GM12878 (cell line): Measurements from ENCODE around the gene MOXD1. TPM values are rescaled to one million over a fixed set of nuclear protein-coding genes. Genes with fewer than 3 reads are reported as not detected.

ENCODE experiments used
- BACH1 ChIP-seq: fragments of 450-650 bp; IDR thresholded peaks from 2 replicates; pipeline ENCODE4 v1.6.1; 2017; ENCODE audit warnings: mild to moderate bottlenecking, borderline replicate concordance
- BMI1 ChIP-seq: fragments of 450-650 bp; IDR thresholded peaks from 2 replicates; pipeline ENCODE4 v1.6.1; 2016; ENCODE audit warnings: mild to moderate bottlenecking, moderate library complexity, borderline replicate concordance
- DPF2 ChIP-seq: fragments of 450-650 bp; IDR thresholded peaks from 2 replicates; pipeline ENCODE4 v1.6.1; 2017; ENCODE audit warnings: mild to moderate bottlenecking
- EGR1 ChIP-seq, 2 experiments: IDR thresholded peaks; 1 replicate in 1 of 2; 2 replicates in 1 of 2; pipeline ENCODE4 v1.6.1; 2011 to 2012; ENCODE audit warnings: low read depth in 2 of 2, low read length in 2 of 2, borderline replicate concordance in 1 of 2, mild to moderate bottlenecking in 1 of 2, moderate library complexity in 1 of 2
- ESRRA ChIP-seq: IDR thresholded peaks from 2 replicates; pipeline ENCODE4 v1.6.1; 2012; ENCODE audit warnings: mild to moderate bottlenecking, low read length, improper control_type of control experiment
- EZH2 ChIP-seq: IDR thresholded peaks from 2 replicates; pipeline ENCODE4 v1.6.1; 2012; ENCODE audit warnings: low read depth, mild to moderate bottlenecking, control low read depth, inconsistent platforms, low read length, borderline replicate concordance; ENCODE audit not compliant: control insufficient read depth
- GATAD2B ChIP-seq: fragments of 450-650 bp; conservative IDR thresholded peaks from 2 replicates; pipeline ENCODE4 v1.6.1; 2017; ENCODE audit warnings: low read depth, mild to moderate bottlenecking, moderate library complexity
- IKZF1 ChIP-seq: fragments of 450-650 bp; conservative IDR thresholded peaks from 2 replicates; pipeline ENCODE4 v1.6.1; 2017; ENCODE audit warnings: antibody characterized with exemption, mild to moderate bottlenecking
- IKZF2 ChIP-seq, 2 experiments: fragments of 450-650 bp; IDR thresholded peaks; 2 replicates each; pipeline ENCODE4 v1.6.1; 2017; ENCODE audit warnings: mild to moderate bottlenecking in 2 of 2, moderate library complexity in 2 of 2
- IRF4 ChIP-seq: IDR thresholded peaks from 2 replicates; pipeline ENCODE4 v1.6.1; 2011; ENCODE audit warnings: low read depth, low read length
- KDM1A ChIP-seq: fragments of 200-600 bp; sonication (generic); IDR thresholded peaks from 2 replicates; pipeline ENCODE4 v1.6.1; 2016; ENCODE audit warnings: borderline replicate concordance
- NBN ChIP-seq: fragments of 450-650 bp; IDR thresholded peaks from 2 replicates; pipeline ENCODE4 v1.6.1; 2016
- RAD21 ChIP-seq: IDR thresholded peaks from 2 replicates; pipeline ENCODE4 v1.6.1; 2011; ENCODE audit warnings: mild to moderate bottlenecking, low read depth, low read length, moderate library complexity; ENCODE audit not compliant: insufficient read depth
- REST ChIP-seq: IDR thresholded peaks from 2 replicates; pipeline ENCODE4 v1.6.1; 2012; ENCODE audit warnings: mild to moderate bottlenecking, low read depth, low read length
- RUNX3 ChIP-seq: IDR thresholded peaks from 2 replicates; pipeline ENCODE4 v1.6.1; 2012; ENCODE audit warnings: low read length, inconsistent platforms
- SIN3A ChIP-seq: IDR thresholded peaks from 2 replicates; pipeline ENCODE4 v1.6.1; 2012; ENCODE audit warnings: low read depth, low read length, improper control_type of control experiment
- SUZ12 ChIP-seq: fragments of 200-600 bp; sonication (generic); IDR thresholded peaks from one replicate; pipeline ENCODE4 v1.6.1; 2018; ENCODE audit warnings: antibody characterized with exemption, mild to moderate bottlenecking; ENCODE audit not compliant: unreplicated experiment
- TAF1 ChIP-seq: IDR thresholded peaks from 2 replicates; pipeline ENCODE4 v1.6.1; 2011; ENCODE audit warnings: mild to moderate bottlenecking, low read depth, low read length, borderline replicate concordance
- WRNIP1 ChIP-seq: IDR thresholded peaks from 2 replicates; pipeline ENCODE4 v1.6.1; 2011; ENCODE audit warnings: low read depth, low read length, improper control_type of control experiment, borderline replicate concordance
- YY1 ChIP-seq: IDR thresholded peaks from 2 replicates; pipeline ENCODE4 v1.6.1; 2011; ENCODE audit warnings: low read depth, mild to moderate bottlenecking, low read length
- ZBED1 ChIP-seq: IDR thresholded peaks from 2 replicates; pipeline ENCODE4 v1.6.1; 2016; ENCODE audit warnings: borderline replicate concordance
- polyA plus RNA-seq, 11 experiments: library from polyadenylated mRNA; depleted of rRNA in 4 of 11; unstranded in 6 of 11; stranded (reverse) in 5 of 11; fragments of >200 nt; fragmentation: Nextera tagmentation in 4 of 11; fragmentation: Illumina TruSeq in 1 of 11; extraction: Ambion mirVana in 4 of 11; extraction: Trizol in 1 of 11; gene quantifications; 1 replicate in 1 of 11; 2 replicates in 10 of 11; pipeline versions ENCODE4 v1.2.1 to v1.2.3, GENCODE V29; 2011 to 2016; ENCODE audit warnings: inconsistent platforms in 2 of 11, missing spikeins in 2 of 11, low read depth in 1 of 11
- total RNA-seq, 4 experiments: library from RNA; depleted of rRNA in 3 of 4; stranded (reverse); fragments of >200 nt in 3 of 4; fragmentation: Illumina TruSeq in 1 of 4; extraction: Trizol in 1 of 4; gene quantifications; 2 replicates each; pipeline versions ENCODE4 v1.2.1 to v1.2.3, GENCODE V29; 2013 to 2021
- TF ChIP-seq, protein P1 (sequence below): fragments of 450-650 bp; IDR thresholded peaks from 2 replicates; pipeline ENCODE4 v1.6.1; 2016; ENCODE audit warnings: mild to moderate bottlenecking
- TF ChIP-seq, protein P2 (sequence below): fragments of 450-650 bp; IDR thresholded peaks from 2 replicates; pipeline ENCODE4 v1.6.1; 2017; ENCODE audit warnings: low read depth, mild to moderate bottlenecking, moderate library complexity

Gene MOXD1
- total and polyA plus RNA-seq, 10 of the 15 experiments (the other 5 are each of a cell fraction or from before 2014, with no cell fraction given): 0.03 to 2.1 (median 0.64) TPM

GRCh38 chr6:132279592-132280139, 121.6 kb downstream of the MOXD1 start (continued):
- no peak for TF ChIP-seq ZBED1
- TF ChIP-seq WRNIP1: no peak
- TF ChIP-seq KDM1A: no peak
- no peak for TF ChIP-seq DPF2
- no peak for TF ChIP-seq REST
- TF ChIP-seq IKZF1: no peak
- no peak for TF ChIP-seq GATAD2B
- TF ChIP-seq BACH1: no peak
- no peak for TF ChIP-seq SIN3A
- TF ChIP-seq NBN: peak; percentile 73; the same call in 1 of the 2 replicates
- TF ChIP-seq, protein P1, sequence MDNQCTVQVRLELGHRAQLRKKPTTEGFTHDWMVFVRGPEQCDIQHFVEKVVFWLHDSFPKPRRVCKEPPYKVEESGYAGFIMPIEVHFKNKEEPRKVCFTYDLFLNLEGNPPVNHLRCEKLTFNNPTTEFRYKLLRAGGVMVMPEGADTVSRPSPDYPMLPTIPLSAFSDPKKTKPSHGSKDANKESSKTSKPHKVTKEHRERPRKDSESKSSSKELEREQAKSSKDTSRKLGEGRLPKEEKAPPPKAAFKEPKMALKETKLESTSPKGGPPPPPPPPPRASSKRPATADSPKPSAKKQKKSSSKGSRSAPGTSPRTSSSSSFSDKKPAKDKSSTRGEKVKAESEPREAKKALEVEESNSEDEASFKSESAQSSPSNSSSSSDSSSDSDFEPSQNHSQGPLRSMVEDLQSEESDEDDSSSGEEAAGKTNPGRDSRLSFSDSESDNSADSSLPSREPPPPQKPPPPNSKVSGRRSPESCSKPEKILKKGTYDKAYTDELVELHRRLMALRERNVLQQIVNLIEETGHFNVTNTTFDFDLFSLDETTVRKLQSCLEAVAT: 0 out of 2 replicates have a peak, but pooled peaks have one; percentile 38
- no peak for TF ChIP-seq YY1
- no peak for TF ChIP-seq SUZ12
- TF ChIP-seq TAF1: no peak
- TF ChIP-seq BMI1: no peak
- no peak for TF ChIP-seq EZH2
- TF ChIP-seq RAD21: peak; percentile 84
- TF ChIP-seq ESRRA: peak; percentile 74; the same call in 1 of the 2 replicates
- TF ChIP-seq EGR1 (IDR thresholded peaks at IDR 0.05; ENCODE audit: borderline replicate concordance in 1 of 2, low read depth in 2 of 2, low read length in 2 of 2): no peak
- peak in 1 of 2 experiments; percentile 21; a peak in 1 of 4 replicates for TF ChIP-seq IKZF2 (IDR thresholded peaks at IDR 0.05)
- TF ChIP-seq, protein P2, sequence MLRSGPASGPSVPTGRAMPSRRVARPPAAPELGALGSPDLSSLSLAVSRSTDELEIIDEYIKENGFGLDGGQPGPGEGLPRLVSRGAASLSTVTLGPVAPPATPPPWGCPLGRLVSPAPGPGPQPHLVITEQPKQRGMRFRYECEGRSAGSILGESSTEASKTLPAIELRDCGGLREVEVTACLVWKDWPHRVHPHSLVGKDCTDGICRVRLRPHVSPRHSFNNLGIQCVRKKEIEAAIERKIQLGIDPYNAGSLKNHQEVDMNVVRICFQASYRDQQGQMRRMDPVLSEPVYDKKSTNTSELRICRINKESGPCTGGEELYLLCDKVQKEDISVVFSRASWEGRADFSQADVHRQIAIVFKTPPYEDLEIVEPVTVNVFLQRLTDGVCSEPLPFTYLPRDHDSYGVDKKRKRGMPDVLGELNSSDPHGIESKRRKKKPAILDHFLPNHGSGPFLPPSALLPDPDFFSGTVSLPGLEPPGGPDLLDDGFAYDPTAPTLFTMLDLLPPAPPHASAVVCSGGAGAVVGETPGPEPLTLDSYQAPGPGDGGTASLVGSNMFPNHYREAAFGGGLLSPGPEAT: 0 out of 2 replicates have a peak, but pooled peaks have one; percentile 41
- peak; percentile 47 for TF ChIP-seq RUNX3
- TF ChIP-seq IRF4: no peak
- TF ChIP-seq, all 136 proteins: peak for 20
